HG02623 (cell line): ENCODE results near the gene ZNF408.

ENCODE experiments used
- ATAC-seq: cut with Tn5 transposase; IDR thresholded peaks from one replicate; pipeline ENCODE4 v1.9.1; 2021; ENCODE audit warnings: moderate library complexity; ENCODE audit not compliant: unreplicated experiment

ZNF408 gene

DNA sequence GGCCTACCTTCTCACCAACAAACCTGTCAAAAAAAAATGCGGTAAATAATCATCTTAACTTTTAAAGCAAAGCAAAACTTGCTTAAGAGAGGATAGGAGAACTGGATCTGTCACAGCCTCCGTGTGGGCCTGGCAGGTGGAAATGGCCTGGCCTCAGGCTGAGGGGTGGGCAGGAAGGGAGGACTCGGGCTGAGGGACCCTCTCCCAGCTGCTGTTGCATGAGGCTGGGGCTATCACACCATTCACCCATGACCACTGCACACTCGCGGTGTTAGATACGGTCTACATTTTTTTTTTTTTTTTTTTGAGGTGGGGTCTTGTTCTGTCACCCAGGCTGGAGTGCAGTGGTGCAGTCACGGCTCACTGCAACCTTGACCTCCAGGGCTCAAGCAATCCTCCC lies 24.9 kb upstream of the ZNF408 start:
- ATAC-seq: no peak

DNA sequence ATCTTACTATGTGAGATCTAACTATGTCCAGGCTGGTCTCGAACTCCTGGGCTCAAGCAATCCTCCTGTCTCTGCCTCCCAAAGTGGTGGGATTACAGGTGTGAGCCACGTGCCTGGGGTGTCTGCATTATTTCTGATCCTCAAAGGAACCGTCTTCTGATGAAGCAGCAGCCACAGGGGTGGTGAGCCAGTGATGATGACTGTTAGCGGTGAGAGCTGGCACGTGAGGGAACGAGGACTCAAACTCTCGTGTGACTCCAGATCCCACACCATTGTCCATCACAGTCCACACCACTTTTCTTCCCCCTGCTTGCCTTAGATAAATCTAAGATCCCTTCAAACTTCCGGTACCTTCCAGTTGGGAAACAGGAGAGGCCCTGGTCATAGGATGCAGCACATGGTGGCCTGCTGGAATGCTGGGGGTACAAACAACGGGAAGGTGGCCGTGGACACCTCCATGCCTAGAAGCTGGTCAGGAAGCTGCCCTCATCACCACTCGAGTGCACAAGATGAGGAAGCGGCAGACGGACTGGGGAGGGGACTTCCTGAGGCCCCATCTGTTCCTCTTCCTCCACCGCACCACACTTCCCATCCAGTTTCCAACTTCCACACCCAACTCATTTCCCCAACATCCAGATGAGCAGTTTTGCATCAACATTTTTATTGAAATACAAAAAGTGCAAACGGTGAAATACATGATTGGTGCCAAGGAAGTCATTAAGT lies 24.2 kb upstream of the ZNF408 start:
- ATAC-seq: no peak

DNA sequence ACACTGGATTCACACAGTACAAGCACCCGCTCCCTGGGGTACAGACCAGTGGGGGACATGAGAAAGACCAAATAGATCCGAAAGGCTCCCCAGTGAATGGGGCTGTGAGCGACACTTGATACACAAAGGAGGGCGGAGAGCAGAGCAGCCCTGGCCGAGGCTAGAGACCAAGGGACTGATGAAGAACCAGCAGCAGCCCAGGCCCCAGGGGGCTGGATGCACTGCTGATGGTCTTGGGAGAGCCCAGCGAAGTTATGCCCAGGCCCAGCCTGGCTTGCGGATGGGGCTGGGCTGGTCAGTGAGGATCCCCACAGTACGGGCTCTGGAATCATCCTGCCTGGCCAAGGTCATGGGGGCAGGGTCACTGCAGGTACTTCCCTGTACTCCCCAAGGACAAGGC lies 23.7 kb upstream of the ZNF408 start:
- no peak for ATAC-seq

DNA sequence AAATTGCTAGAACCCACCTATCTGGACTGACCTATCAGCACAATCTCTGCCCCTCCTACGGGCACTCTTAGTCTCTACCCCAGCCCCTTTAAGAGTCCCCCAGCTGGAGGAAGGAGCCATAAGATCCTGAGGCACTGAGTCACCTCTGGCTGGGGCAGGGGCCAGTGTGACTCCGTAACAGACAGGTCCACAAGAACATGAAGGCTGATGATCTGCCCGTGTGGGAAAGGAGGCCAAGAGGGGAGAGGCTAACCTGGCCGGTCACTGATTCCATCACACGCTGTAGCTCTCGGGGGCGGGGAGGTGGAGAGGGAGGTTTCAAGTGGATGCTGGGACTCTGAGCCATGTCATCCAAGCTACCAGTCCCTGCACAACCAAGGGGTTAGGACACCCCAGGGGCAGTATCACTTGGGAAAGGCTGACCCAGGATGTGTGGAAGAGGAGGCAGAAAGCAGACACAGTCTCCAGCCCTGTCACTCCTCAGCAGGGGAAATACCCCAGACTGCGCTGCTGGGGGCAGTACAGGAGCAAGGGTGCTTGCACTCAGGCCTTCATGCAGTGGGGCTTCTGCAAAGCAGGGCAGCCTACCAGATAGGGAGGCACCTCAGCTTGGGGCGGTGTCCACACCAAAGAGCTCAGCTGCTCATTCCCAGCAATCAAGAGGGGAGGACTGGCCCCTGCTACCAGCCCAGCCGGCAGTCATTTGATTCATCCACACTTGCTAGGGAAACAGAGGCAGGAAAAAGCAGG lies 22.7 kb upstream of the ZNF408 start:
- no peak for ATAC-seq

DNA sequence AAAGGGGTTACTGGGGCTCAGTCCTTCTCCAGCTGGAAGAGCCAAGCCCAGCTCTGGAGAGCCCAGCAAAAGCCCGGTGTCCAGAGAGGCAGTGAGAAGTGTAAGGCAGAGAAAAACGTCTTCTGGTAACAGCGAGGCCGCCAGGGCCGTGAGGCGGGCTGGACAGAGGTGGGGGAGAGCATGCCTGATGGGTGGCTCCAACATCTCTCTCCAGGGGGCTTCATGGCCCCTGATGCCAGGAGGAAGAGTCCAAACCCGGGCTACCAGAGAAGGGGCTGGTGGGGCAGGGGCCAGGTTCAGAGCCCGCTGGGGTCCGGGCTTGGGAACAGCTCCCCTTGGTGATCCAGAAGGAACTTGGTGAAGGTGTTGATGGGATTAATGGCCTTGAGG lies 22.1 kb upstream of the ZNF408 start:
- ATAC-seq: no peak

DNA sequence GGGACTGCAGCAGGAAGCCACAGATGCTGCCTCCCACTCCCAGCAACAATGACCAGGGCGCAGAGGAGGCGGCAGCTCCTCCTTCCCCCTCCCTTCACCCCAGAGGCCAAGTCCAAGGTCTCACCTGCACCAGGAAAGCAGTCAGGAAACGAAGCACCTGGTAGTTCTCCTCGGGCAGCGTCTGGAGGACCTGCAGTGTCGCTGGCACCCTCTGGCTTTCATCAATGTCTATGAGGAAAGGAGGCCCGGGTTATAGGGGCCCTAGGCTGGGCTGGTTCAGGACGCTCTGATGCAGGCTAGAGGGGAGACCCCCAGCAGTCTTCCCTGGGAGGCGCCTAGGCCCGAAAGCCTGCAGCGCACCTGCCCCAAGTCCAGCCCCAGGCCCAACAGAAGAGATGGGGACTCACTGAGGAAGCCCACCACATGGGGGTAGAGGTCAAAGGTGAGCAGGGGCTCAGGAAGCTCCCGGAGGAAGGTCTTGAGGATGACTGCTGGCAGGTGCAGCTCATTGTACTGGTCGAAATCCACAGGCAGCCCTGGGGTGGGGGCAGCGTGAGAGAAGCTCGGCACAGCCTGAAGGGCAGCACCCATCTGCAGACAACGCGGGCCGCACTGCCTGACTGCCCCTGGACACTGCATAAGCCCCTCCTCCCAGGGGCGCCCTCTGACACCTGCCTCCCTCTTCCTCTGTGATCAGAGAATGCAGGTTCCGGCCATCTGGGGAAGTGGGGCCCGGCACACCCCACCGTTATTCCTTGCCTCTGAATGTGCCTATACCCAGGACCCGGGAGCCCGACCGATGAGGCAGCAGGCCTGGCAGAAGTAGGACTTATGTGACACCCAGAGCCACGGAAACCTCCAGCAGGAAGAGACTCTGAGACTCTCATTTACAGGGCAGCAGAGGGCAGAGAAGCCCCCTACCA lies 21.3 kb upstream of the ZNF408 start:
- no peak for ATAC-seq

DNA sequence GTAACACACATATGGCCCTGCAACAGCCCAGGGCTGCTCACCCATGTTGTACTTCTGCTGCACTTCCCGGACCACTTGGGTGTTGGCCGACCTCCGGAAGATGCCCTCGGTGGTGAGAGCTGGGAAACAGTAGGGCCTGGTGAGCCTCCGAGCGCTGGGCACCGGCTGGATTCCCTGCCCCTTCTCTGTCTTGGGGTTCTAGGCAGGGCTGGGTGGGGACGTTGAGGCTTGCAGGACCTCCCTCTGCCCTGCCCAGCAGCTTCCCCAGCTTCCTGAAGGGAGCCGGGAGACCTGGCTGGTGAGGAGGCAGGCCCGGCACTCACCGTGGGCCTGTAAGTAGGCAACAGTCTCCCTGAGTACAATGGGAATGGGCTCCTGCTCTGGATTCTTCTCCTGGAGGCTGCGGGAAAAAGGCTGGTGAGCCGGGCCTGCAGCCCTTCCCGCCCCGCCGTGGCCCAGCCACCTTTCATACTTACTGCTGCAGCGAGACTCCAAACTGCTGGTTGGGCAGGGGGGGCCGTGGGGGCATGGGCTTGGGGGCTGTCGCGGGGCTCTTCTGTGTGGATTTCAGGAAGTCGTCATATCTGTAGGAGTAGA lies 20.6 kb upstream of the ZNF408 start:
- ATAC-seq: no peak

DNA sequence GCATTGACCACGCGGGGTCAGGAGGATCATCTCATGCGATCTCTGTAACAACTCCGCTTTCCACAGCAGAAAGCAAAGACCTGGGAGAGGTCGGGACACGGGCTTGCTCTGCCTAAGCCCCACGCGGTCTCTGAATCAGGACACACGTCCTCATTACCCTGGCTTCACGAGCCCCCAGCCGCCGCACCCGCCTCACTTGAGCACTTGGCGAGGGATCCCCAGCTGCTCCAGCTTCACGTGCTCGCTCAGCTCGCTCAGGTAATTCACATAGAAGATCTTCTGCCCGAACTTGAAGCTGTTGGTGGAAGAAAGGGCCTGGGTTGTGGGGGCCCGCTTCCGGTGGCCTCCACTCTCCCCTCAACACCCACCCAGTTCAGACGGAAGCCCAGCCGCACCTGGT lies 20.0 kb upstream of the ZNF408 start:
- ATAC-seq: no peak

DNA sequence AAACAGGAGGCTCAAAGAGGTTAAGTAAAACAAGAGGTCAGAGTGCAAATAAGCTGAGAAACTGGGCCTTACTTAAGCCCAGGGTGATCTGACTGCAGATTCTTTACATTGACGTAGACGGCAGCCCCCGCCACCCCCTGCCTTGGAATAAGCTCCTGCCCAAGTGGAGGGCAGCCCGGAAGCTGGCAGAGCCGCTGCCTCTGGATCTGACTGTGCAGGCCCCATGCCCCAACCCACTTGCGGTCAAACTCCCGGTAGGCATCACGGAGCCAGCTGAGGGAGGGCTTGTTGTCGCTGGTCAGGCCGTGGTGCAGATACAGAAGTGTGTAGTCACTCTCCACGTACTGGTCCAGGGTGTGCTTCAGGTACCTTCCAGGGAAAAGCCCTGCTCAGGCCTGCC lies 19.0 kb upstream of the ZNF408 start:
- no peak for ATAC-seq

DNA sequence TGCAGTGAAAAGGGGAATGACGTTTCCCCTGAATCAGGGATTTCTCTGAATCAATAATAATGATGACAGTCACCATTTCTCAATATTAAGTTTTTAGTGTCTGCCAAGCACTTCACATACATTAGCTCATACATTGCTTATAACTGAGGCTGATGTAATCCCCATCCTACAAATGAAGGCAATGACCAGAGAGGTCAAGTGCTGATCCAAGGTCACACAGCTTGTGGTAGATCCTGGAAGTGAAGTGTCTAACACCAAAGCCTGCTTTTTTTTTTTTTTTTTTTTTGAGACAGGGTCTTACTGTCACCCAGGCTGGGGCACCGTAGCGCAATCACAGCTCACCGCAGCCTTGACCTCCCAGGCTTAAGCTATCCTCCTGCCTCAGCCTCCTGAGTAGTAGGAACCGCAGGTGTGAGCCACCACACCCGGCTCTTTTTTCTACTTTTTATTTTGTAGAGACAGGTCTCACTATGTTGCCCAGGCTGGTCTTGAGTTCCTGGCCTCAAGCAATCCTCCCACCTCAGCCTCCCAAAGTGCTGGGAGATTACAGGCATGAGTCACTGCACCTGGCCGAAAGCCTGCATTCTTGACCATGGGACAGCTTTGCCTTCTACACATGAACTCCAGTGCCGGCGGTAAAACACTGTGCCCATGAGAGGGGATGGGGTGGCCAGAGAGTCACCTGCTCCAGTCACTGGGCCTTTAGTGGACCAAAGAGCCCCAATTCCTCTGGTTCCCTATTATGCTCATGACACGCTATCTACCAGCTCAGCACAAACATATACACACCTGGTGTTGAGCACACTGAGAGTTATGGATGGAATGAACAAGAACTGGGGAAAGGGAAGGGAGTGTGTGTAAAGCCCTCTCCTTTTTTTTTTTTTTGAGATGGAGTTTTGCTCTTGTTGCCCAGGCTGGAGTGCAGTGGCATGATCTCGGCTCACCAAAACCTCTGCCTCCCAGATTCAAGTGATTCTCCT lies 17.8 kb upstream of the ZNF408 start:
- no peak for ATAC-seq

DNA sequence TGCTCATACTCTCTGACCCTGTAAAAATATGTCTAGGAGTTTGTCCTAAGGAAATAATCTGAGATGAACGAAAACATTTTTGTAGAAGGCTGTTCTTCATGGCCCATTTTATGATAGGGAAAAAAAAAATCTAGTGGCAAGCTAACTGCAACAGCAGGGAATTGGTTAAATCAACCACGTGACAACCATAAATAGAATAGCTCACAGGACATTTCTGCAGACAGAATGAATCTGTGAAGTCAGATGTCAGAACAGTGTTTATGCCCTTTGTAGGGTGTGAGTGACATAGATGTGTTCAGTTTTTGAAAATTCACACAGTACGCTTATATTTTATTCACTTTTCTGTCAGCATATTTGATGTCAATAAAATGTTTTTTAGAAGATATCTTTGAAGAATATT lies 16.5 kb upstream of the ZNF408 start:
- no peak for ATAC-seq

DNA sequence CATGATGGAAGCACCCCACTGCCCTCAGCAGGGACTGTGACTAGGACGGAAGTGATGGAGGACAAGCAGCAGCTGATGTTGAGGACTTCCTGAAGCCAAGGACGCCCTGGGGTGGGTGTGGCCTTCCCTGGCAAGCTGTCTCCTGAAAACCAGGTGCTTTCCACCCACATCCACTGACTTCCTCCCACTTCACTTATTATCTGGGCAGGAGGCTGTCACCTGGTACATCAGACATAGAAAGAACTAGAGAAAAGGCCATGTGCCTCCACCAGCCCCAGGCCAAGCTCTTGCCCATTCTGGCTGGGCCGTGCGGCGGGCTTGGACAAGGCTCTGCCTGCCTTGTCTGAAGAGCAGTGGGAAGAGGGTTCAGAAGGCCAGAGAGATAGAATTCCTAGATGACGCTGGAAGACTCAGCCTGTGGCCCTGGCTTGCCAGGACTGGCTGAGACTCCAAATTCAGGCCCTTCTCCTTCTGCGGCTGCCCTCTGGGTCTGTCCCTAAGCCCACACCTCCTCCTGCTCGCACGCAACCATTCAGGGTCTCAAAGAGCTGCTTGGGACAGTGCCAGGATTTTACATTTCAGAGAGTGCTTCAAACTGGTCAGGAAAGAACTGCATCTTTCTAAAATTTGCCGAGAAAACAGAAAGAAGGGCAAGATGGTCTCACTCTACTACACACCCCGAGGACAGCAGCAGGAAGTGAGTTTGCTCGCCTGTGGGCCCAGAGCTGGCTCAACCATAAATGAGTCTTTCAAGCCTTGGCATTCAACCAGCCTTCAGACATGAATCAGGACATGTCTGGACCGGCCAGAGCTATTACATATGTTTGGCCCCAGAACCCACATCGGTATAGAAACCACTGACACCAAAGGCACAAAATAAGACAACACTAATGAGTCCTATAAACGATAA lies 13.7 kb upstream of the ZNF408 start:
- no peak for ATAC-seq

DNA sequence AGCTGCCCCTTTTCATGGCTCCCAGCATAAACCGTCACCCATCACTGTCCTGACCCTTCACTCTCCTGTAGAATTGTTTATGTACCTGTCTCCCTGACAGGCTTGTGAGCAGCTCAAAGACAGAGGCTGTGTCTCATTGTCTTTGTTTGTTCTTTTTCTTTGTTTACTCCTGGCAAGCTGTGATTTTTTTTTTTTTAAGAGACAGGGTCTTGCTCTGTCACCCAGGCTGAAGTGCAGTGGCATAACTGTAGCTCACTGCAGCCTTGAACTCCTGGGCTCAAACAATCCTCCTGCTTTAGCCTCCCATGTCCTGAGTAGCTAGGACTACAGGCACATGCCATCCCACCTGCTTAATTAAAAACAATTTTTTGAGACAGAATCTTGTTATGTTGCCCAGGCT lies 10.1 kb upstream of the ZNF408 start:
- no peak for ATAC-seq

DNA sequence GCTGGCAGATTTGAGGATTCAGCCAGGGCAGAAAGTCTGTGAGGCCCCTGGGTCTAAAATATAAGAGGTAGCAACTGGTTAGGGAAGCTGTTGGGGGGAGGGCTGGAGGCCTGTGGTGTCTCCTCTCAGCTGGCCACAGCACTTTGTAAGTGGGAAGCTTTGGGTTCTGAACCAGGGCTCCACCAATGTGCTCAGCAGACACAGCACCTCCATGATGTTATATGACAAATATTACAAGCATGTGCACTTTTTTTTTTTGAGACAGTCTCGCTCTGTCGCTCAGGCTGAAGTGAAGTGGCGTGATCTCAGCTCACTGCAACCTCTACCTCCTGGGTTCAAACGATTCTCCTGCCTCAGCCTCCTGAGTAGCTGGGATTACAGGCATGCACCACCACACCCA lies 8.4 kb upstream of the ZNF408 start:
- no peak for ATAC-seq

DNA sequence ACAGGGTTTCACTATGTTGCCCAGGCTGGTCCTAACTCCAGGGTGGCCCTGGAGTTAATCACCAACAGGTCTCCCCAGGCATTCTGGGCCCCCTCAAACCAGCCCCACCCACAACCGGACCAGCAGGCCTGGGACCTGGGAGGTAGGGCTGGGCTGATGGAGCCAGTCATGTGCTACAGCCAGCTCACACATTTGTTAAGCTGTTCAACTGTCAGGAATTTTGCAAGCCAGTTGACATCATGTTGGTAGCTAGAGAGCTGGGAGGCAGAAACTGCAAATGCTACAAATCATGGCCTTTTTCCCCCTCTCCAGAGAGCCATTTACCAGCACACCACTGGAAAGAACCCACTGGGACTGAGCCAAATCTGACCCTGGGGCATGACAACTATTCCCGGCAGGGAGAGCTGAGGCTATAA lies 7.2 kb upstream of the ZNF408 start:
- ATAC-seq: no peak

DNA sequence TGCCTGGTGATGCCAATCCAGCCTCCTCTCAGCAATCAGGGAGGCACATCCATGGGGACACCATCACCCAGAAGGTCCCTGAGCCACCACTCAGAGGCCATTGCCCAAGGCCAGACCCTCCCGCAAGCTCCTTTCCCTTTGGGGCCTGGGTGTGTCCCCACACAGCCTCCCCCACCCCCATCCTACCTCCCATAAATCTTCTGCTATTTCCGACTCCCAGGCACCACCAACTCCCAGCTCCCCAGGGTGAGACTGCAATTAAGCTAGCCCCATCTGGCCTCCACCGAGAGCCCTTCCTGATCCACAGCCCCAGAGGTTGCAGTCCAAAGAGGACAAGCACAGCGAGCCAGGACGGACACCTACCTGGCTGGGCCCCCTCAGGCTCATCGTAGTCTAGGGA lies 6.8 kb upstream of the ZNF408 start:
- ATAC-seq: no peak

DNA sequence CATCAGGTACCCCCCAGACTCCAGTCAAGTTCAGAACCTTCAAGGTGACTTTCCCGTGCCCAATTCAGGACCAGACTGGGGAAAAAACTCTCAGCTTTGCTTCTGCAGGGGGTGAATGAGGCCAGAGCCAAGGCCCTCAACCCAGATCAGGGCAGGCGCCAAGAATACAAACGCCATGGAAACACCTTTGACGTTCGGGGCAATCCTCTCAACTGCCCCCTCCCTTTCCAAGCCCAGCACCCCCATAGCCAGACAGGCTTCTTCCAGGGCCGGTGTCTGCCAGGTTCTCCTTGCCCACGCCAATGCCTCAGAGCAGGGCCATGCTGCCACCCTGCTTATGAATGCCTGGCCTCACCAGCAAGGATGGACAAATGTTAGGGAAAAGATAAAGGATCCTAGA lies 6.2 kb upstream of the ZNF408 start:
- no peak for ATAC-seq

DNA sequence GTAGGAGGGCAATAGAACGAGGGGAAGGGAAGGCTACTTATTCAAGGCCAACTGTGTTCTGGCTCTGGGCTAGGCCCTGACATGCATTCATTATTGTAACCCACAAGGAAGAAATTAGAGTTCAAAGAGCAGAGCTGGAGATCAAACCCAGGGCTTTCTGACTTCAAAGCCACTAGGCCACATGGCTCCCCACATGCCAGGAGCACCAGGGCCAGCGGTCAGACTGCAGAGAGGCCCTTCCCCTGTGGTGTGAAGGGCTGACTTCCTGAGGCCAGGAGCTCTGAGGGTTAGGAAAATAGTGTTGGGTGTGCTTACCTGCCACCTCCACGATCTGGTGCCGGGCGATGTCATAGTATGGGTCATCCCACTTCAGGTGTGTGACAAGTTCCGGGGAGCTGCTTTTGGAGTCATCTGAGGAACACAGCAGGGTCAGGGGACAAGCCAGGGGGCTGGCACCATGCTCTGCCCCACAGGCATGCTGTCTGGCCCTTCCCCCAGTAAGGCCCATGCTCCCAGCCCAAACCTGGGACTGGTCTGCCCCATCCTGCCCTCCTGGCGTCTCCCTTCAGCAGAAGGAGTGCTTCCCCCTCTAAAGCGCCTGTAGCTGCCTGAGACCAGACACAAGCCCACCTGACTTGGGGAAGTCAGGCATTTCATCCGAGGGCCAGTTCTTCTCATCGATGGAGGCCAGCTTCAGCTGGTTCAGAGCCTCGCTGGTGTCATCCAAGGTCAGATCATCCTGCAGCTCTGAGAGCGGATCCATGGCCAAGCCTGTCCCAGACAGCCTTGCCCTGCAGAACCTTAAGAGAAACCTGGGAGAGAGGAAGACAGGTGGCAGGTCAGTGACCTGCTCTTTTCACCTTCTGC lies 5.3 kb upstream of the ZNF408 start:
- no peak for ATAC-seq
